ENCODE data around the gene NEMF.
"Not testable (repeated sequence)": the region's sequence is repeated elsewhere in the genome, so short reads cannot be mapped to it uniquely, and the experiment has no call there.

Gene NEMF

DNA sequence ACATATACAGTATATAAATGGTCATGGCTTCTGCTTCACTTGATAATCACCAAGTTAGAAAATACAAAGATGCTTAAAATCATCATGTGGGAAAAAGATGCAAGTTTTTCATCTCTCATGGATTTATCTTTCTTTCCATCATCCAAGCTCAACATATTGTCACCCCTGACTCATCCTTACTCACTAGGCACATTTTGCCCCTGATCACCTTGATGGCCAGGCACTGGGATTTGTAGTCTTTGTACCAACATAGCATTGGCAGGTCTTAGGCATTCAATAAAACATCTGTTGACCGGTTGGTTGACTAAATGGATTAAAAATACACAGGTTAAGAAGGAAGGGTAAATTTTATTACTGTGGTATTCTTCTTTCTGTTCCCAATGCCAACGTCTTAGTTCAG, 56.6 kb downstream of the NEMF start:
- no peak for DNase-seq

DNA sequence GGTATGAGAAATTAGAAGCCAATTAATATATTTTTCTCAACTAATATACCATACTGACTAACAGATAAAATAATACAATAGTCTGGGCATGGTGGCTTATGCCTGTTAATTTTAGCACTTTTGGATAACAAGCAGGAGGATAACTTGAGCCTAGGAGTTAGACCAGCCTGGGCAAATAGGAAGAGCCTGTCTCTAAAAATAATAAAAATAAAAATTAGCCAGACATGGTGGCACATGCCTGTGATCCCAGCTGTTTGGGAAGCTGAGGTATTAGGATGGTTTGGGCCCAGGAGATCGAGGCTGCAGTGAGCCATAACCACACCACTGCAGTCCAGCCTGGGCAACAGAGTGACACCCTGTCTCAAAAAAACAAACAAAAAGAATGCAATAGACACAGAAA, 60.0 kb downstream of the NEMF start:
- no peak for DNase-seq

DNA sequence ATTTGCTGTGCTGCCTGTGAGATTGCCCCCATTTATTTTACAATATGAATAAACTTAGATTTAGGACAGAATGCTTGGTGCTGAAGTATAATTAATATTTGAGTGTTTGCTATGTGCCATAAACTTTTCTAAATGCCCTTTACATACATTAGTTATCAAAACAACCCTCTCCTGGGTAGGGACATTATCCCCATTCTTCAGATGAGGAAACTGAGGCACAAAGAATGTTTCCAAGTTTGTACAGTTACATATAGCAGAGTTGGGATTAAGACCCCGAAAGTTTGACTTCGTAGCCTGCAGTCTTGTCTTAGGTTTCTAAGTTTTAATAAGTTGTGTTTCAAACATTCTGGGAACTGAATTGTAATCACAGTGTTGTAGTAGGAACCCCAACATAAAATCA, 66.3 kb downstream of the NEMF start:
- no peak for DNase-seq

DNA sequence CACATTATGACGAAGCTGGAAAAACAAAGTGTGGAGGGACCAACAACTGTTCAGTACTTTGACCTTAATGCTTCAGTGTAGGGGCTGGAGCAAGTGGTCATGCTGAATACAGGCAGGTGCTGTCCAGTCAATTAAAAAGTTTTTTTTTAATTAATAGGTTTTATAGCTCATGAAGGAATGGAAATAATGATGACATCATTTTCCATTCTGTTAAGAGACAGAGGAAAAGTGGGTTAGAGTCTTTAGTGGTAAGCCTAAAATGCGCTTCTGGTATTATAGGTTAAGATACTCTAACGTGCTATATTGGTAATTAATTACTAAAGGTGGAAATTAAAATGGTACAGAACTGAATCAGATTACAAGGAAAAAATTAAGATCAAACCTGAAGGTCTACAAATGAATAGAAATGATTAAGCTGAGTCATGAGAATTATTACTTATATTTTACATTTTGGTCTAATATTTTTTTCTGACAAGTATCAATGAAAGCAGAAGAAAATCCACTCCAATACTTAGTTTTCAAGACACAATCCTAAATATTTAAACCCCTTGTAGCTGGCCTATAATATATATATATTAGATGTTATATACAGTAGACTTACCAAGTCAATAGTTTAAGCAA, 69.1 kb downstream of the NEMF start:
- DNase-seq, result no peak

DNA sequence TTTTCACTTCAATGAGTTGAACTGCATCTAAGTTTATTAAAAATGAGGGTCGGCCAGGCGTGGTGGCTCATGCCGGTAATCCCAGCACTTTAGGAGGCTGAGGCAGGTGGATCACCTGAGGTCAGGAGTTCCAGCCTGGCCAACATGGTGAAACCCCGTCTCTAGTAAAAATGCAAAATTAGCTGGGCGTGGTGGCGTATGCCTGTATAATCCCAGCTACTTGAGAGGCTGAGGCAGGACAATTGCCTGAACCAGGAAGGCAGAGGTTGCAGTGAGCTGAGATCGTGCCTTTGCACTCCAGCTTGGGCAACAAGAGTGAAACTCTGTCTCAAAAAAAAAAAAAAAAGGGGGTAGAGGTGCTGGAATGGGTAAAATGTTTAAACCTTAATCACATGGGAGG, 71.5 kb downstream of the NEMF start:
- DNase-seq, result not testable (repeated sequence)

- DNase-seq, result no peak
These were observed 74.2 kb downstream of the NEMF start for GRCh38 chr14:49778421-49778820.

GRCh38 chr14:49774106-49774505, 78.5 kb downstream of the NEMF start:
- DNase-seq, result no peak

DNA sequence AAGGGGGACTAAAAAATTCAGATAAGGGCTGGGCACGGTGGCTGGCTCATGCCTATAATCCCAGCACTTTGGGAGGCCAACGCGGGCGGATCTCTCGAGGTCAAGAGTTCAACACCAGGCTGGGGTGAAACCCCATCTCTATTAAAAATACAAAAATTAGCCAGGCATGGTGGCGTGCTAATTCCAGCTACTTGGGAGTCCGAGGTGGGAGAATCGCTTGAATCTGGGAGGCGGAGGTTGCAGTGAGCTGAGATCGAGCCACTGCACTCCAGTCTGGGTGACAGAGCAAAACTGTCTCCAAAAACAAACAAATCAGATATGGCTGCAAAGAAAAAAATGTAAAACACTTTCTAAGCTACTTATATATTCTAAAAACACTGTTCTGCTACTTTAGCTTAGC, 80.9 kb downstream of the NEMF start:
- DNase-seq, result not testable (repeated sequence)

DNA sequence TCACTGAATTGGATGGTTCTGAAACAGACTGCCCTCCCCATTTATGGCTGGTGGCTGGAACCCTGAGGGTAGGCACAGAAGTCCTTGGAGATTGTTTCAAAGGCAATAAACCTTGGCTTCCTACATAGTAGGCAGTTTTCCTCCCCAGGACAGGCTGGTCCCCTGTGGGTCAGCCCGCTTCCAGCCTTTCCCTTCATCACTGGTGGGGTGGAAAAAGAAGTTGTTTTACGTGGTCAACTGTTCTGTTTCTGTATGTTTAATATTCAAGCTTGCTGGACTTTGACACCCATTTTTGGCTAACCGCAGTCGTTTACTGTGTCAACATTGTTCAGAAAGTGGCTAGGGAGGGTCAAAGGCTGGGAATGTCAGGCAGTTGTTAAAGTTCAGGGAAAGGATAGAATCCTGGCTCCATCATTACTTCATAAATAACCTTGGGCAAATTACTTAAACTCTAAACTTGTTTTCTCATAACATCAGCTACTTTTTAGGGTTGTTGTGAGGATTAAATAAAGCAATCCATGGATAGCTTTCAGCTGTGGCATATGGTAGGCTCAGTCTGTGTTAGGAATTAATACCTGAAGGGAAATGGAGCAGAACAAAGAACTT, 82.3 kb downstream of the NEMF start:
- no peak for DNase-seq

DNA sequence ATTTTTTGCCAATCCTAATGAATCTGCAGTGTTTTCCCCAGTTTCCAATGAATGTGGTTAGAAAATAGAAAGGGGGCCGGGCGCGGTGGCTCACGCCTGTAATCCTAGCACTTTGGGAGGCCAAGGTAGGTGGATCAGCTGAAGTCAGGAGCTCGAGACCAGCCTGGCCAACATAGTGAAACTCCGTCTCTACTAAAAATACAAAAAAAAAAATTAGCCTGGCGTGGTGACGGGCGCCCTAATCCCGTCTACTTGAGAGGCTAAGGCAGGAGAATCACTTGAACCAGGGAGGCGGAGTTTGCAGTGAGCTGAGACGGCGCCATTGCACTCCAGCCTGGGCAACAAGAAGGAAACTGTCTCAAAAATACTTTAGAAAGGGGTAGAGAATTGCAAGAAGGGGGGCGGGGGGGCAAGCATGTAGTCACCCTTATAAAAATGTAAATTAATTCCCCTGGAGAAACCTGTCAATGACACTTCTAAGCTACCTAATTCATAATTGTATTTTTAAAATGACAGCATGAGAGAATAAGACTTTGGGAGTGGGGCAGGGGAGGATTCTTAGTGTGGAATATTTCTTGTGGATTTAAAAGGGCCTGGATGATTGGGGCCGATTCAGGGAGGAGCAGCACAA, 82.9 kb downstream of the NEMF start:
- DNase-seq, result no peak

DNA sequence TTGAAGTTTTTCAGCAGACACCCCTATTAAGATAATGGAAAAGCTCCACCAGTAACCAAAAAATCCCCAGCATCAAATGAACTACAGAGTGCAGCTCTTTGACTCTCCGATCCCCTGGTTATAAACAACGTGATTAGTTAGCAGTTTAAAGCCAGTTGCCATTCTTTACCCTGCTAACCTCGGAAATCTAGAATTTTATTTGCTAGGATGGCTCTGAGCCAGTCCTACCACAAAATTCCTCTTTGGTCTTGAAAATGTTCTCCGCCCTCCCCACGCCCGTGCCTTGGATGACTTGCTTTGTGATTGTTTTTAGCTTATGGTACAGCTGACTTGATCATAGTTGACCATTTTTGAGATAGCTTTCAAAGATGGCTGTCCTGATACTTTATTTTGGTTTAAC, 83.4 kb downstream of the NEMF start:
- DNase-seq, result no peak

GRCh38 chr14:49768301-49769121, 84.1 kb downstream of the NEMF start:
- peak; percentile 73 for DNase-seq

DNA sequence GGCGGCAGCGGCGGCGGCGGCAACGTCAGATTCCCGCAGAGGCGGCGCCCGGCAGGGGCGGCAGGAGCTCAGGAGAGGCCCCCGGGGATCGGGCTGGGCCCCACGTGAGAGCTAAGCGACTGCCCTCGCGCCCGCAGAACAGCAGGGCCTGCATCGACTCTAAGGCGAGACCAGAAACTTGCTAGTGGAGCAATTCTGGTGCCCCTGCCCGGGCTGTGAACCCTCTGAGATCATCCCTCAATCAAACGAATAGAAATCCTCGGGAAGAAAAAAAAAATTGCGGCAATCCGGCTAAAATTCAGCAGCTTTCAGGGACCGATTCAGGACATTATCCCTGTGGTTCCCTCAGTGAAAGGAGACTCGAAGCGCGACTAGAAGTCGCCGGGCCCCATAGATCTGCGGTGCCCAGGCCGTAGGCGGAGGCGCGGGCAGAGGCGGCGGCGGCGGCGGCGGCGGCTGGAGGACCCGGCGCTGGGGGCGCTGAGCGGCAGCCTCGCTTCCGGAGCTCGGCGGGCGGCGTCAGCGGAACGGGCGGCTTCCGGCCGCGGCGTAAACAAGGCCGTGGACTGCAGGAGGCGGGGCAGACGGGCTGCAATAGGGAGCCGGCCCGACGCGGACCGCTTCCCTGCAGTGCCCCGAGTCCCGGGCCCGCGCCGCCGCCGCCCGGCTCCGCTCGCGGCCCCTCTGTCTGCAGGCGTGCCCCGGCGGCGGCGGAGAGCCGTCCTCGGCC, 84.9 kb downstream of the NEMF start, which contains the start of gene KLHDC2:
TSS of gene KLHDC2 (plus strand) at position 583 of the 730 bp plus-strand sequence. CDS start 316 bp downstream, outside the sequence.
- DNase-seq, result peak; percentile 89

- DNase-seq, result no peak
These were observed 85.4 kb downstream of the NEMF start for GRCh38 chr14:49767270-49767570.

DNA sequence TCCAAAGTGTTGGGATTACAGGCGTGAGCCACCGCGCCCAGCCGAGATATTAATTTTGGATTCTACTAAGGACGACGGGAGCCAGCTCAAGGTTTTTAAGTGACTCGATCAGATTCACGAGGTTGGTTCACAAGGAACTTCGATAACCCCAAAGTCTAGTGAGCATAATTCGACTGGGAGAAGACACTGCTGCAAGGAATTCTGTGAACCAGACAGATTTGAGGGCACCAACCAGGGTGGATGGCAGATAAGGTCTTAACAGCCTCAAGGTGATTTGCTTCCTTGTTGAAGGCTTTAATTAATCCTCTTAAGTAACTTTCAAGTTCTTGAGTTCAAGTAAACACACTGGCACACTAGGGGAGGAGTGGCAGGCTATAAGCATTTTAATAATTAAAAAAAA, 85.7 kb downstream of the NEMF start:
- no peak for DNase-seq

GRCh38 chr14:49761839-49762551, 90.6 kb downstream of the NEMF start:
- DNase-seq, result no peak

- DNase-seq, result no peak
These were observed 97.2 kb downstream of the NEMF start for GRCh38 chr14:49755378-49755777.

DNA sequence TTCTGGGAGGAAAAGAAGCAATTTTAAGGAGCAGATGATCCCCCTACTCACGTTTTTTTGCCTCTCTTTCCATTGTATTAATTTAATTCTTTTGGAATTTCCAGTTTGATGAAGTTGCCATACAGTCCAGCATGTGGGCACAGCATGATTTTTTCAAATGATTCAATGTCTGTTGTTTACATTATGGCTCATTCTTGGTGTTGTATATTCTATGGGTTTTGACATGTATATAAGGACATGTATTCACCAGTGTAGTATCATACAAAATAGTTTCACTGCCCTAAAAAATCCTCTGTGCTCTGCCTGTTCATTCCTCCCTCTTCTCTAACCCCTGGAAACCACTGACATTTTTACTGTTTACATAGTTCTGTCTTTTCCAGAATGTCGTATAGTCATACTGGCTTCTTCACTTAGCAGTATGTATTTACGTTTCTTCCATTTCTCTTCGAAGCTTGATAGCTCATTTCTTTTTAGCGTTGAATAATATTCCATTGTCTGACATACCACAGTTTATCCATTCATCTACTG, 98.0 kb downstream of the NEMF start:
- DNase-seq, result no peak

GRCh38 chr14:49746476-49746875, 106.1 kb downstream of the NEMF start:
- not testable (repeated sequence) for DNase-seq

DNA sequence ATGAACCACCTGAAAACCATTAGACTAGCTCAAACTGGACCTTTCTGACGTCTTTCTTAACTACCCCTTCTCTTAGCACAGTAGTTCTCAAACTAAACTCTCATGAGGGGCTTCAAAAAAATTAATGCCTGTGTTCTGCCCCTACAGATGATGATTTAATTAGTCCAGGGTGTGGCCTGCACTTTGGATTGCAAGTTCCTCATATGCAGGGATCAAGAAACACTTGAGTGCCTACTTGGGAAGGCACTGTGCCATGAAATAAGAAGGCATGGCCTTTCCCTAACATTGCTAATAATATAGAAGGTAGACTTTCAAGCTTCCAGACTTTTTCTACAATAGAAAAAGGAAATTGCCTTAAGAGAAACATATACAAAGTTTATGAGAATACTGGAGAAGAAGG, 107.4 kb downstream of the NEMF start:
- DNase-seq, result no peak

- not testable (repeated sequence) for DNase-seq
These were observed 116.9 kb downstream of the NEMF start for GRCh38 chr14:49735669-49736068.

- no peak for DNase-seq
These were observed 118.8 kb downstream of the NEMF start for GRCh38 chr14:49733836-49734235.
